Neuronal stem cell (in vitro differentiated cells): ENCODE data around the gene PTPRG.

Experiments used
- DNase-seq: peaks from one replicate; pipeline ENCODE4 v3.0.0-alpha.2; 2013; ENCODE audit warnings: low spot score
- H2AFZ ChIP-seq: one replicate; pipeline ENCODE4 v1.6.1; 2013; ENCODE audit warnings: mild to moderate bottlenecking, low read length, inconsistent platforms
- H2AK5ac ChIP-seq: 2 replicates; pipeline ENCODE4 v1.6.1; 2013; ENCODE audit warnings: low read depth, mild to moderate bottlenecking, inconsistent platforms, low read length, moderate library complexity, mixed read lengths
- H2BK120ac ChIP-seq: 2 replicates; pipeline ENCODE4 v1.6.1; 2013; ENCODE audit warnings: low read depth, mild to moderate bottlenecking, inconsistent platforms, low read length, moderate library complexity, mixed read lengths
- H2BK12ac ChIP-seq: one replicate; pipeline ENCODE4 v1.6.1; 2013; ENCODE audit warnings: low read length, inconsistent platforms
- H2BK15ac ChIP-seq: 2 replicates; pipeline ENCODE4 v1.6.1; 2013; ENCODE audit warnings: mild to moderate bottlenecking, low read length, inconsistent platforms, mixed read lengths
- H2BK5ac ChIP-seq: one replicate; pipeline ENCODE4 v1.6.1; 2013; ENCODE audit warnings: inconsistent platforms, mild to moderate bottlenecking, low read length, moderate library complexity
- H3K14ac ChIP-seq: one replicate; pipeline ENCODE4 v1.6.1; 2013; ENCODE audit warnings: low read length, inconsistent platforms
- H3K18ac ChIP-seq: 2 replicates; pipeline ENCODE4 v1.6.1; 2013; ENCODE audit warnings: low read length, inconsistent platforms
- H3K23ac ChIP-seq: 2 replicates; pipeline ENCODE4 v1.6.1; 2013; ENCODE audit warnings: low read depth, mild to moderate bottlenecking, mixed read lengths, low read length, inconsistent platforms; ENCODE audit not compliant: poor library complexity
- H3K27ac ChIP-seq: replicated peaks from 3 replicates; pipeline ENCODE4 v1.5.1; 2013; ENCODE audit warnings: low read length, inconsistent platforms
- H3K27me3 ChIP-seq, 3 experiments: 2 replicates each; pipeline ENCODE4 v1.6.1; 2013; ENCODE audit warnings: low read length in 3 of 3, mild to moderate bottlenecking in 2 of 3, inconsistent platforms in 1 of 3, low read depth in 1 of 3, mixed read lengths in 1 of 3, moderate library complexity in 1 of 3; ENCODE audit not compliant: control insufficient read depth in 3 of 3, insufficient read depth in 3 of 3
- H3K36me3 ChIP-seq, 2 donors: replicated peaks in 1 of 2; 2 replicates each; pipeline ENCODE4 v1.6.1; 2013; ENCODE audit warnings: low read length in 2 of 2; ENCODE audit not compliant: control insufficient read depth in 2 of 2, insufficient read depth in 2 of 2
- H3K4ac ChIP-seq: 2 replicates; pipeline ENCODE4 v1.6.1; 2013; ENCODE audit warnings: inconsistent platforms, mild to moderate bottlenecking, low read length, moderate library complexity
- H3K4me1 ChIP-seq, 2 donors: 1 replicate in 1 of 2; 2 replicates in 1 of 2; pipeline ENCODE4 v1.6.1; 2013; ENCODE audit warnings: low read length in 2 of 2, low read depth in 1 of 2; ENCODE audit not compliant: control insufficient read depth in 2 of 2, insufficient read depth in 1 of 2
- H3K4me2 ChIP-seq: one replicate; pipeline ENCODE4 v1.6.1; 2013; ENCODE audit warnings: mild to moderate bottlenecking, low read length, inconsistent platforms; ENCODE audit not compliant: insufficient read depth, poor library complexity, severe bottlenecking
- H3K4me3 ChIP-seq, 2 donors: 2 replicates each; pipeline ENCODE4 v1.5.1; 2013; ENCODE audit warnings: low read length in 2 of 2, mild to moderate bottlenecking in 2 of 2, inconsistent platforms in 1 of 2, moderate library complexity in 1 of 2
- H3K79me1 ChIP-seq: one replicate; pipeline ENCODE4 v1.6.1; 2013; ENCODE audit warnings: low read depth, mild to moderate bottlenecking, inconsistent platforms, low read length, moderate library complexity
- H3K9ac ChIP-seq: one replicate; pipeline ENCODE4 v1.6.1; 2013; ENCODE audit warnings: mild to moderate bottlenecking, low read depth, low read length, inconsistent platforms; ENCODE audit not compliant: poor library complexity
- H3K9me3 ChIP-seq, 2 donors: replicated peaks in 1 of 2; 2 replicates each; pipeline versions ENCODE3 to v1.6.1; 2013; ENCODE audit warnings: low read length in 2 of 2, mild to moderate bottlenecking in 2 of 2, inconsistent platforms in 1 of 2, low read depth in 1 of 2, mixed read lengths in 1 of 2, moderate library complexity in 1 of 2; ENCODE audit not compliant: control insufficient read depth in 2 of 2, insufficient read depth in 1 of 2
- H4K8ac ChIP-seq: one replicate; pipeline ENCODE4 v1.6.1; 2013; ENCODE audit warnings: low read depth, mild to moderate bottlenecking, inconsistent platforms, low read length, moderate library complexity
- H4K91ac ChIP-seq: one replicate; pipeline ENCODE4 v1.6.1; 2013; ENCODE audit warnings: low read length, low read depth, mild to moderate bottlenecking, inconsistent platforms; ENCODE audit not compliant: poor library complexity
- WGBS, 2 donors: extraction: QIAGEN DNeasy Blood & Tissue Kit; methylation state at CpG; one replicate each; pipeline ENCODE4 v1.1.7; 2013; ENCODE audit warnings: missing lambda C conversion rate in 2 of 2, mixed read lengths in 1 of 2; ENCODE audit not compliant: insufficient read length in 2 of 2, insufficient replicate concordance in 1 of 2; ENCODE audit errors: extremely low coverage in 2 of 2; 5-methylcytosine and 5-hydroxymethylcytosine counted together

PTPRG gene

GRCh38 chr3:61522626-61523025 lies 38.7 kb upstream of the PTPRG start:
- Histone ChIP-seq H3K4me3 (no peak overlapping the region), H3K4ac (no peak overlapping the region), H3K4me1 (peaks cover 0 to 6% of the 10 kb centered on the region in 2 donors), H3K18ac (no peak overlapping the region), H2BK12ac (no peak overlapping the region), H3K4me2 (no peak overlapping the region), H3K9me3 (no peaks in the 10 kb centered on the region), H3K9ac (no peak overlapping the region), H2BK120ac (no peak overlapping the region), H2BK15ac (no peak overlapping the region), H4K8ac (no peak overlapping the region), H3K27ac (no peak overlapping the region), H3K14ac (no peak overlapping the region), H4K91ac (no peak overlapping the region), H3K23ac (no peak overlapping the region), H3K36me3 (no peaks in the 10 kb centered on the region), H3K27me3 (peaks cover 0 to 84% (median 0%) of the 10 kb centered on the region in 3 experiments), H2AK5ac (no peak overlapping the region), H2BK5ac (no peak overlapping the region), H2AFZ (no peak overlapping the region), H3K79me1 (no peaks in the 10 kb centered on the region)
- no CpG with 5 or more reads among the region's 2 CpGs for WGBS, 2 donors
- DNase-seq = no peak

GRCh38 chr3:61524933-61525332 lies 36.4 kb upstream of the PTPRG start:
- H3K23ac ChIP-seq = no peak overlapping the region
- no peak overlapping the region for H2BK120ac ChIP-seq
- WGBS, 2 donors = no CpG with 5 or more reads among the region's 4 CpGs
- no peak overlapping the region for H4K91ac ChIP-seq
- H3K9me3 ChIP-seq = no peaks in the 10 kb centered on the region
- no peaks in the 10 kb centered on the region for H3K79me1 ChIP-seq
- H3K4ac ChIP-seq = no peak overlapping the region
- H3K36me3 ChIP-seq = no peaks in the 10 kb centered on the region
- H3K4me3 ChIP-seq = no peak overlapping the region
- no peak for DNase-seq
- no peak overlapping the region for H2AFZ ChIP-seq
- H2BK12ac ChIP-seq = no peak overlapping the region
- no peak overlapping the region for H2BK5ac ChIP-seq
- no peak overlapping the region for H3K27ac ChIP-seq
- H3K4me1 ChIP-seq = peaks cover 0 to 6% of the 10 kb centered on the region in 2 donors
- no peak overlapping the region for H4K8ac ChIP-seq
- no peak overlapping the region for H3K9ac ChIP-seq
- no peak overlapping the region for H3K14ac ChIP-seq
- no peak overlapping the region for H2BK15ac ChIP-seq
- no peak overlapping the region for H3K4me2 ChIP-seq
- peaks cover 0 to 94% (median 0%) of the 10 kb centered on the region in 3 experiments for H3K27me3 ChIP-seq
- H2AK5ac ChIP-seq = no peak overlapping the region
- H3K18ac ChIP-seq = no peak overlapping the region

GRCh38 chr3:61526308-61526707 lies 35.1 kb upstream of the PTPRG start:
- Histone ChIP-seq H3K23ac (no peak overlapping the region), H3K4me2 (no peak overlapping the region), H2BK120ac (no peak overlapping the region), H3K4me3 (no peak overlapping the region), H3K9ac (no peak overlapping the region), H3K4me1 (peaks cover 0 to 11% of the 10 kb centered on the region in 2 donors), H2AFZ (no peak overlapping the region), H3K27ac (no peak overlapping the region), H3K4ac (no peak overlapping the region), H2BK5ac (no peak overlapping the region), H3K79me1 (no peaks in the 10 kb centered on the region), H3K36me3 (no peaks in the 10 kb centered on the region), H3K9me3 (no peaks in the 10 kb centered on the region), H3K27me3 (peaks cover 0 to 94% (median 0%) of the 10 kb centered on the region in 3 experiments), H4K8ac (no peak overlapping the region), H4K91ac (no peak overlapping the region), H2BK12ac (no peak overlapping the region), H3K18ac (no peak overlapping the region), H3K14ac (no peak overlapping the region), H2AK5ac (no peak overlapping the region), H2BK15ac (no peak overlapping the region)
- no CpG with 5 or more reads among the region's 5 CpGs for WGBS, 2 donors
- no peak for DNase-seq

GRCh38 chr3:61527011-61527410 lies 34.4 kb upstream of the PTPRG start:
- Histone ChIP-seq H4K91ac (no peak overlapping the region), H2BK120ac (no peak overlapping the region), H3K4me3 (no peak overlapping the region), H3K9me3 (no peaks in the 10 kb centered on the region), H3K14ac (no peak overlapping the region), H2AFZ (no peak overlapping the region), H2BK12ac (no peak overlapping the region), H2AK5ac (no peak overlapping the region), H3K9ac (no peak overlapping the region), H3K27ac (no peak overlapping the region), H4K8ac (no peak overlapping the region), H3K27me3 (peaks cover 0 to 92% (median 0%) of the 10 kb centered on the region in 3 experiments), H3K4me1 (peaks cover 0 to 11% of the 10 kb centered on the region in 2 donors), H3K18ac (no peak overlapping the region), H3K36me3 (no peaks in the 10 kb centered on the region), H3K23ac (no peak overlapping the region), H3K4ac (no peak overlapping the region), H2BK15ac (no peak overlapping the region), H3K4me2 (no peak overlapping the region), H2BK5ac (no peak overlapping the region), H3K79me1 (no peaks in the 10 kb centered on the region)
- WGBS, 2 donors = no CpG with 5 or more reads among the region's 8 CpGs
- DNase-seq = no peak
